ENCODE data around the gene CFI.

The CFI gene

DNA sequence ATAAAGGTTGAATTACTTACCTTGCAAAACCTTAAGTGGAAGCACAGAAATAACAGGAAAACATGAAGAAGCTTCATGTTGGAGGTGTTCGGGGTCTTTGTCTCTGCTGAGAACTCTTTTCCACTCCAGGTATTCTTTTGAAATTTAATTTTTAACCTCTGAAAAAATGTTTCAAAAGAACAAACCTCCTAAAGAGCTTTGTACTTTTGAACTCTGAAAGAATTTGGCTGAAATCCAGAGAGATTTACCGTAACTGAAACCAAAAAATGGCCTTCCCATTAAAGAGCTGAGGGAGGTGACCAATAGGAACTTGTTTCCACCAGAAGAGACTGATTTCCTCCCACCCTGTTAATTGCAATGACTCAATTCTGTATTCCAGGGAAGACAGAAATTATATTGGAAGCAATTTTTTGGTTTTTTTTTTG lies at the start of gene CFI:
Gene CFI (minus strand): TSS at position 105 of the 425 bp plus-strand sequence. CDS start 28 bp downstream, at position 77.
- no peak for DNase-seq

DNA sequence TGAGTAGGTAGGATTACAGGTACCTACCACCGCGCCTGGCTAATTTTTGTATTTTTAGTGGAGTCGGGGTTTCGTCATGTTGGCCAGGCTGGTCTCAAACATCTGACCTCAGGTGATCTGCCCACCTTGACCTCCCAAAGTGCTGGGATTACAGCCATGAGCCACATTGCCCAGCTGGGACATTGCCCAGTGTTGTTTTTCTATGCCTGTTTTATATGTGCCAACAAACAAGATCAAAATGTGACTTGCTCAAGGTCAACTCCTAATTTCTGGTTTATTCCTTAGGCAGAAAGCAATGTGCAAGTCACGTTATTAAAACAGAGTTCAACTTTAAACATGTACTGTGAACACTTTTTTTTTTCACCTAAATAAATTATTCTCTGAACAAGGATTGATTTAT lies 48.8 kb upstream of the CFI start:
- DNase-seq: no peak

DNA sequence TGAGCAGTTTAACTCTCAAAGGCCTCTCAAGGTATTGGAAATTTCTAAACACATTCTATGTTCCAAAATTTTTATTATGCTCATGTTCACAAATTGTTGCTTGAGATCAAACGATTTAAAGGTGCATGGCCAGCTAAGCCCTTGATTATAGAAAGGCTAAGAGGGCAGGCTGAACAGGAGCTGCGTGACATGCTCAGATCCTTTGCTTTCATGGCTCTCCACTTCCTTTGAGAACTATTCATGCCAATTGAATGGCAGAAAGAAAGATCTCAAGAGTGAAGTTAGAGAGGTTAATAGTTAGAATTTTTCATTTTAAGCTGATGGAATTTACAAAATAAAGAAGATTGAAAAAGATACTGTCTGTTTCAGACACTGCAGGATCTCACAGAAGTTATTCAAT lies 46.7 kb upstream of the CFI start:
- DNase-seq: no peak

DNA sequence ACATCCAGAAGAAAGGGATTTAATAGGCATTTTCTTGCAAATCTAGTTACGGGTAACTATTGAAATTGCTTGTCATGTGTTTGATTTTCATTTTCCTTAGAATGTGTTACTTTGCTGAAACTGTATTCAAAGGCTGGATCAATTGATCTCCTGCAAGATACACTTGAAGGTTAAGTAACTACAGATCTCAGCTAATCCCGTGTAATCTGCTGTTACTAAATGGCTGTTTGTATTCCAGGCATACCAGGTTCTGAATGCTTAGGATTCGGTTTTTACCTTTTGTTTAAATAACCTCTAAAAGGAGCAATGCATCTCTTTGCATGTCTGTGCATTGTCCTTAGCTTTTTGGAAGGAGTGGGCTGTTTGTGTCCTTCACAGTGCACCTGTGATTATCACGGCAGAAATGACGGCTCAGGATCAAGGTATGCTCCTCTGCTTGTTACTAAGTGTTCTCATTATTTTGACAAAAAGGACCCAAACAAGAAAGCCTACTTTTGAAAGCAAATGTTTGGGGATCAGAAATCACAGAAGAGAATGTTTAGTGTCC lies 46.2 kb upstream of the CFI start, which contains the start of gene LRIT3:
Gene LRIT3 (plus strand): TSS at position 212 of the 547 bp plus-strand sequence. CDS start 95 bp downstream, at position 307.
- no peak for DNase-seq

DNA sequence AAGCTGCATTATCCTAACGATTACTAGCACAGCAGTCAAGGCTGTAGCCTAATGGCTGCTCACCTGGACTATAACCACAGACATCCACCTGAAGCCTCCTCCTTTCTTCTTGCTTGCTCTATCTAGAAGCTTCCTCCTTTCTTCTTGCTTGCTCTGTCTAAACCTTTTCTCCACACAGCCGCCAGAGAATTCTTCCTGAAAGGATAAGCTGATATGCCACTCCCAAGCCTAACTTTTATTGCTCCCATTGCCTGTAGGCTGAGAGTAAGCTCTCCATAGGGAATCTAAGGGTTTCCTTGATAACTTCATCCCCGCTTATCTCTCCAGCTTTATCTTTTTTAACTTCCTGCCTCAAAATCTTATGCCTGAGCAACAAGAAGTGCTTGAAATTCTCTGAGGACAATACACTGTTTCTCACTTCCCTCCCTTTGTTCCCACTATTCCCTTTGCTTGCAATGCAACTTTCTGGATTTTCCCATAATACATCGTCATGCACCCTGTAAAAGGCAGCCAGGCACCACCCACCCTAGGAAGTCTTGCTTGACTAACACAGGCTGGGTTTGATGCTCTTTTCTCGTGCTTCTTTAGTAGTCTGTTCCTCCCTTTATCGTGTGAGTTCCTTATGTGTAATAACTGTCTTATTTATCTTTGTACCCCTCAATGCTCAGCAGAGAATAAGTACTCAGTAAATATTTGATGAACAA lies 44.7 kb upstream of the CFI start:
- DNase-seq: no peak

DNA sequence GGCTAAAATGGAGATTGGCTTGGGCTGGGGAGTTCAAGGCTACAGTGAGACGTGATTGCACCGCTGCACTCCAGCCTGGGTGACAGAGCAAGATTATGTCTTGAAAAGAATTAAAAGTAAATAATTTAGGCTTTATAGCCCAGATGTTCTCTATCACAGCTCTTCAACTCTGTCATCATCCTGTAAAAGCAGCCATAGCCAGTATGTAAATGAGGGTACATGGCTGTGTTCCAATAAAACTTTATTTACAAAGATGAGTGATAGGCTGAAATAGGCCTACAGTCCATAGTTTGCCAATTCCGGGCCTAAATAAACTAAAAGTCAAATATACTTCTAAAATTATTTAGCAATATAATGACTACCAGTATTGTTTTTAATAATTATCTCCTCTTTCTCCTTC lies 35.2 kb upstream of the CFI start:
- no peak for DNase-seq

DNA sequence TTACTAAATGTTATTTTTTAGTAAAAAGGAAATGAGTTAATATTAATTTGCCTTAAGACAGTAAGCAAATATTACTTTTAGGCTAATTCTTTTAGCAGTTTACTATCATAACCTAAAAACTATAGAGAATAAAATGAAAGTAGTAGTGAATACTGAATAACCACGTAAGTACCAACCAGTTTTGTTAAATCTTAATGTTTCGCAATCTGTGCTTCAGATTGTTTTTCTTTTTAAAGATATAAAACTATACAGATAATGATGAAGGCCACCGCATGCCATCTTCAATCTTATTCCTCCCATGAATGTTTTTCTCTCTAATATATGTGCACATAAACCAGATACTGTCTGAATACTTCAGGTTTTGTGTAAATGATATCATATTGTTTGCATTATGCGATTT lies 32.0 kb upstream of the CFI start:
- no peak for DNase-seq

DNA sequence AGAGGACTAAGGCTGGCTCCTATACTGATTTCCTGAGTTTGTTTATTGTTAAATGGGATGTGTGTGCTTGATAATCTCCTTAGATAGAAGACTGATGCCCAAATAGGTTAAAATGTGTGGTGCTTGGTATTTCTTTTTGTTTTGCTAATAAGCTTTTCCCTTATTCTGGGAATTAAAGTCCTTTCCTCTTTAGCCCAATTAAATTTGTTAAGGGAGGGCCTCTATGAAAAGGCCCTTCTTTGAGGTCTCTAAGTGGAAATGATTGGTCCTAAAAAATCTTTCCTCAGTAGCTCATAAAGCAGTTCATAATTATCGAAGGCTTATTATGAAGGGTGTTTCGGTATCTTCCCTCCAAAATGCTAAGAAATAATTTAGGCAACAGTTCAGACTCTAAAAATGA lies 25.9 kb upstream of the CFI start, which contains the start of gene RRH:
Gene RRH (plus strand): TSS at position 301 of the 400 bp plus-strand sequence. CDS start 56 bp downstream, at position 357.
- DNase-seq: no peak

DNA sequence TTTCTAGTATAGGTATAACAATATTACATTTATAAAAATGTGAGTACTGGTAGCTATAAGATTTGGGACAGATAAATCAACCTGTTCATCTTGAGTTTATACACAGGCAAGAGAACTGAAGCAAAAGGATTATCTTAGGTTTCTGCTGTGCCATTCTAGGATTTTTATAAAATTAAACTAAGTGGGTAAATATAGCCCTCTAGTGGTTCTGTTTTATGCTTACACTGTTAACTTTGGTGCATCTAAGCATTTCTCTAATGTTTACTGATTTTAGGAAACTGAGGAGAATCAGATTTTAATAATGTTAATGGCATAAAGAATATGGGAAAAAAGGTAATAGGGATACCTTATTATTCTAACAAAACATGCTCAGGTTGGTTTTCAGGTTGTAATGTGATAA lies 24.9 kb upstream of the CFI start:
- DNase-seq: no peak

DNA sequence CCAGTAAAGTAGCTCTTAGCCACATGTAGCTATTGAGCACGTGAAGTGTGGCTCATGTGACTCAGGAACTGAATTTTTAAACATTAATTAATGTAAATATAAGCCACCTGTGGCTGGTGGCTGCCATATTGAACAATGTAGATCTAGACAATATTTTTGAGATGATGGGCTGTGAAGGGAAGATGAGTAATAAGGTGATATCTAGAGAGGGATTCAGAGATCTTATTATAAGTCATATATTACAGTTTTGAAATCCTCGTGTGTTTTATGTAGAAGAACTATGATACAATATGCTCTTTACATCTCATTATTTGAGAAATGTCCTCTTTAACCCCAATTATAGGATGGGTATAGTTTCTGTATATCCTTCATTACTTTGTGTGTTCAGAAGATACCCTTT lies 19.4 kb upstream of the CFI start:
- no peak for DNase-seq

DNA sequence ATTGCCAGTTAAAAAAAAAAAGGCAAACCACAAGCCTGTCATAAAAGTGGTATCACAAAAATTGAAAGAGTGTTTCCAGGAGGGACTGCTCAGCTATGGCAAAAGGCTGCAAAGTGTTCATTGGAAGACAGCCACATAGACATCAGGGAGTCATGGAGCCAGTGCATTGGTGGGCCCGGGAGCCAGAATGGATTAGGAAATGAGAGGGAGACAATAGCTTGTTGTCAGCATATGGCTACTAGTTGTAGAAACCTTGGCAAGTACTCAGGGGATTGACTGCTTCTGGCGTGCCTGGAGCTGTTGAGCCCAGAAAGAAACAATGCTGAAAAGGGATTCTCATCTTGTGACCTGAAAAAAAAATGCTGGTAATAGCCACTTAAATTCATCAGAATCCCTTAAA lies 18.8 kb upstream of the CFI start:
- no peak for DNase-seq

DNA sequence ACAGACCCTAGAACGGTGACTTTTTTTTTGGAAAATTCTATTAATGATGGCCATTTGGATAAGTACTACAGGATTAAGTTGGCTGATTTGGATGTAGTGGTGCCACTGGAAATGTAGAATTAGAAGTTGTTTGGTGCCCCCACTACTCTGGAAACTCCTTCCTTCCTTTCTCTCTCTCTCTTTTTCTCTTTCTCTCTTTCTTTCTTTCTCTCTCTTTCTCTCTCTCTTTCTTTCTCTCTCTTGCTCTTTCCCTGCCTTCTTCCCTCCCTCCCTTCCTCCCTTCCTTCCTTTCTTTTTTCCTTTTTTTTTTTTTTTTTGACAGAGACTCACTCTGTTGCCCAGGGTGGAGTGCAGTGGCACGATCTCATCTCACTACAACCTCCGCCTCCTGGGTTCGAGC lies 16.5 kb upstream of the CFI start:
- no peak for DNase-seq

DNA sequence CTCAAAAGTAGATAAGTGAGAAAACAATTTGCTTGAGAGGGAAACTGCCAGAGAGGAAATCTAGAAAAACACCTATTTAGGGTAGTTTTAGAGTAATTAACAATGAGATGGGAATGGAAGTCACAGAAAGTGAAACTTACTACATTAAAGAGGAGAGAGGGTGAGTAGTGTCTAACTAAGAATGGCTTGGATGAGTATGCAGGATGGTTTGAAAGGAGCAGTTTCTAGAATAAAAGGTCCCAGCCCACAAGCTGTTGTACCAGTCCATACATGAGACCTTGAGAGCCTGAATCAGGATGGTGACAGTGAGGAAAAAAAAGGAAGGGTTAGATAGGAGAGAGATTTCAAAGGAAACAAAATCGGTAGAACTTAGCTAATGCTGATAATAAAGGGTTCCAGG lies 15.1 kb upstream of the CFI start:
- no peak for DNase-seq

DNA sequence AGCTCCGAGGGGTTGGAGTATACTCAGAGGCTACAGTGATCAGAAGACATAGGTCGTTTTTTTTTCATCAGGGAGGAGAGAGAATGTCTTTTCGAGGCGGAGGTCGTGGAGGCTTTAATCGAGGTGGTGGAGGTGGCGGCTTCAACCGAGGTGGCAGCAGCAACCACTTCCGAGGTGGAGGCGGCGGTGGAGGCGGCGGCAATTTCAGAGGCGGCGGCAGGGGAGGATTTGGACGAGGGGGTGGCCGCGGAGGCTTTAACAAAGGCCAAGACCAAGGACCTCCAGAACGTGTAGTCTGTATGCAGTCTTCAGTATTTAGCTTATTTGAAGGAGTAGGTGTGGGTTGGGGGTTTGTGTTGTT lies 14.3 kb upstream of the CFI start:
- DNase-seq: no peak

DNA sequence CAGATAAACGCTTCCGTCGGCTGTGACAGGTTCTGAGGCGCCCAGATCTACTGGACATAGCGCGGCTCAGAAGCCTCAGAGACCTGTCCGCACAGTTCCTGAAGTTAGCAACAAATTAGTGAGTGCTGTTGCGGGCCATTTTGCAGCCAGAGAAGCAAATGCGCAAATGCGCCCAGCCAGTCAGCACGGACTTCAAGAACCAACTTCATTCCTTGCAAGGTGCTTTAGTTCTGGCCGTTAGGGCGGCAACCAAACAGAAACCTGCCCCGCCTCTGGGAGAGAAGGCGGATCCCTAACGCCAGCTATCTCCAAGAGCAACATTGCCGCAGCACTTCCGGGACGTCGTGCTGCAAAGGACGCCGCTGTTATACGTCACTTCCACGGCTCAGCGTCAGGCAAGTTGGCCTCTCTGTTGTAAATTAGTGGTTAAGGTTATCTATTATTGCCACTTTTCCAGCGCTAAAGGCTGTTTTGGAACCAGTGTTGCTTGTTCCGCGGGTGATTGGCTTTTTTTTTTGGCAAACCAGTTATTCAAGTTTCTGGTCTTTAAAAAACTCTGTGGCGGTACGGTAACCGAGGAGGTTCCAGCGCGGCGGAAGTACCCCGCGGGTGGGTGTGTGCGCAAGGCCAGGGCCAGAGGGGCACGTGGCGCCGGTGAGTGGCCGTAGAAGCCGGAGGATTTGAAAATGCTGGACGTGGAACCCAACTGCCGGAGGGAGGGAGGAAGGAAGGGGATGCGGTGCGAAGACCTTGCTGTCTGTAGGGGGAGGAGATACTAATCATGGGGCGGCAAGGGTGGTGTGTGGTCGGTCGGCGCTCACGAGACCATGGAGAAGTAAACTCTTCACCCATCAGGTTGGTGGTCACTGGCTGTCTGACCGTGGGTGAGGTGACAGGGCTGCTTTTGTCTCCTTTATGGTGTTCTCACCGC lies 13.6 kb upstream of the CFI start, which contains the start of gene GAR1:
Gene GAR1 (plus strand): TSS at position 612 of the 931 bp plus-strand sequence. CDS start 403 bp downstream, outside the sequence.
- DNase-seq: peak; percentile 89

DNA sequence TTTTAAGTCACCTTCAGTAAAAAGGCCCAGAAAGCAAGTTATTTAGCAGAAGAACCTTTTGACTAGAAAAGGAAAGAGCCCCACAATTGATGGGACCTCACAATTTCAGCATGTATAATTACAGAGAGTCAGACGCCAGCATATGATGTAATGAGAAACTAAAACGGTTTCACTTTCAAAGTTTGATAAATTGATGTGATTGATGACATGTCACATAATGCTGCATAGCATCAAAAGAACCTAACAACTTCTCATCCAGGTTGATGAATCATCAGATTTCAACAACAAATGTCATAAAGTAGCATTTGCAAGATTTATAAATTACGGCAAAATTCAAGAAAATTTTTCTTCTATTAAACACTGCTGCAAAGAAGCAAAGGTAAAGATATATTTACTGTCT lies 9.9 kb upstream of the CFI start:
- DNase-seq: no peak

DNA sequence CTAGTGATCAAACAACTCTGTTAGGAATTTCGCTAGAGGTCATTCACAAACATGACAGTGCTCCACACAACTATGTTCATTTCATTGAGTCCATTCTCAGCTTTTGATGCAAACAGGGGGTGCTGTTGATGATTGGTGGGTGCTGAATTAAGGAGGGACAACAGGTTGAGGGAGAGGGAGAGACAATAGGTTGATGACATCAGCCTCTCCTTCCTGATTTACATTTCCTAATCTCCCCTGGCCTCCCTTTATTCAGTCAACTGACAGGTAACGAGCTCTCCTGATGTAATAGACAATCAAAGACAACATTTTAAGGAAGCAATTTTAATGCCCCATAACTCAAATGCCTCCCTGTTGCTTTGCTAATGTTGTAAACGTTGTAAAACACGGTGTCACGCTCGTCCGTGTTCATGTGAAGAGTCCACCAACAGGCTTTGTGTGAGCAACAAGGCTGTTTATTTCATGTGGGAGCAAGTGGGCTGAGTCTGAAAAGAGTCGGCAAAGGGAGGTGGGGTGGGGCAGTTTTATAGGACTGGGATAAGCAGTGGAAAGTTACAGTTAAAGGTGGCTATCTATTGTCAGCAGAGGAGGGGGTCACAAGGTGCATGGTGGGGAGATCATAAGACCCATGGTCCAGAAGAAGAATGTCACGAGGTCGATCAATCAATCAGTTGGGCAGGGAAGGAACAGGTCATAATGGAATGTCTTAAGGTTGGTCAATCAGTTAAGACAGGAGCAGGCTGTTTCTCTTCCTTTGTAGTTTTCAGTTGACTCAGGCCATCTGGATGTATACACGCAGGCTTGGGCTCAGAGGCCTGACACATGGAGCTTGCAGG lies 9.0 kb upstream of the CFI start:
- DNase-seq: no peak

DNA sequence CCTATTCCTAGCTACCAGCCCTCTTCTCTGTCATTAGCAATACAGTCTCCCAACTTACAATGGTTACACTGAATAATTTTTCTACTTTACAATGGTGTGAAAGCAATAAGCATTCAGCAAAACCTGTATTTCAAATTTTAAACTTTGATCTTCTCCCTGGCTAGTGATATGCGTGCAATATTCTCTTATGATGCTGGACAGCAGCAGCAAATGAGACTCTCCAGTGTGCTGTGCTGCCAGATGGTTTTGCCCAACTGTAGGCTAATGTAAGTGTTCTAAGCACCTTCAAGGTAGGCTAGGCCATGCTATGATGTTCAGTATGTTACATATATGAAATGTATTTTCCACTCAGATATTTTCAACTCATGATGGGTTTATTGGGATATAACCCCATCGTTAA lies 7.9 kb upstream of the CFI start:
- no peak for DNase-seq

DNA sequence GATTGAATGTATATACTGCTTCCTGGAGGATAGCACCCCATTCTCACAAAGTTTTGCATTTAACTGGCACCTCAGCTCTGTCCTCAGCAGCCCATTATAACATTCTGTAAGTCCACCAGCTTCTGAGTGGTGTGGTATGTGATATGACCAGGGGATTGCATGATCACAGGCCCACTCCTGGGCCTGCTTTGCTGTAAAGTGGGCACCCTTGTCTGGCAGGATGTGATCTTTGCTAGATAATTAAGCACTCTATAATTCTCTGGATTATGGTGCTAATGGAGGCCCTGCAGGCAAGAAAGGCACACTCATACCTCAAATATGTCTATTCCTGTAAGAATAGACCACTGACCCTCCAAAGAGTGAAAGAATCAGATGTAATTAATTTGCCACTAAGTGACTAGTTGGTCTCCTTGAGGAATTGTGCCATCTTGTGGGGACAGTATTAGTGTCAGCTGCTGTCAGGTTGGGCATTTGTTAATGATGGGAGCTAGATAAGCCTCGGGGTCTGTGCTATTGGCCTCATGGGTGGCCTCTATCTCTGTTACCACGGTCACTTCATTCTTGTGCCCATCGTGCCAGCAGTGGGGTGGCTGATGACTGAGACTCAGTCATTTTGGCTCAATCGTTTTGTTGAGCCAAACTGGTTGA lies 2.2 kb upstream of the CFI start:
- DNase-seq: peak; percentile 13

DNA sequence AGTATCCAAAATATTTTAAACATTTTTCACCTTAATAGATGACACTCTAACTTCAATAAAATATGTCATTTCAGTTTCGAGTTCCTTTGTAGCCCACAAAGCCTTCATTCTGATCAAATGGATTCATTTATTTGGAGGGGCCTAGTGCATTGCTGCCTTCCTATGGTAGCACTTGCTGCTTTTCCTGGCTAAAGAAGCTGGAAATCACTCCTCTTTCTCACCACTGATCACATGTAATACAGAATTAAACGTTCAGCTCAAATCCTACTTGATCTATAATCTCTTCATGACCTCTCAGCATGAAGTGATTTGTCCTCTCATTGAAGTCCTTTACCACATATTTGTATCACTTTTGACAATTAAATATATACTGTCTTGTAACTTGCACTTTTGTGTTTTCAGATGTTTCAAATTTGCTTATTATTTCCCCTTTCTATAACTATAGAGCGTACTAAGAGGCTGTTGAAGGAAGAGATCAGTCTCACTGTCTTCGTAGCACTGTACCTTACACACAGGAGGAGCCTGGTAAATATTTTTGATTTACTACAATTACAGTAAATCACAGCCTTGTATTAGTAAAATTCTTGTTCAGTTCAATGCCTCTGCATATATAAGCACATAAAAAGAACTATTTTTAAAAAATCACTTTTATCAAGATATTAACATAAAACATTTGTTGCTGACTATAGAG lies 555 bp downstream of the CFI start:
- DNase-seq: no peak

DNA sequence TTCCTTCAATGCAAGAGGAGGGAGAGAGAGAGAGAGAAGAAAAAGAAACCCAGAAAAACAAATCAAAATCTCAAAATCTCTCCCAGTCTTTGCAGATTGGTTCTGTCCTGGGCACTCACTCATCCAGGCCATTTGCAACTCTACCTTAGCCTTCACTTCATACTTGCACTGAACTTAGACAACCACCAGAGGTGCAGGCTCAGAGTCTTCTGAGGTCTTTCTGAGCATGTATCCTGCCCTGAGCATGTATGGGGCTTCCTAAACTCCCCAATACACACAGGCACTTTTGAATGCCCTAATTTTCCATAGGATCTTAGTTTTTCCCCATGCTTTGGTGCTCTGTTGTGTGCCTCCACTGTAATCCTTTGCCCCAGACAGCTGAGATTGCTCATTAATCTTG lies 2.9 kb downstream of the CFI start:
- DNase-seq: no peak

DNA sequence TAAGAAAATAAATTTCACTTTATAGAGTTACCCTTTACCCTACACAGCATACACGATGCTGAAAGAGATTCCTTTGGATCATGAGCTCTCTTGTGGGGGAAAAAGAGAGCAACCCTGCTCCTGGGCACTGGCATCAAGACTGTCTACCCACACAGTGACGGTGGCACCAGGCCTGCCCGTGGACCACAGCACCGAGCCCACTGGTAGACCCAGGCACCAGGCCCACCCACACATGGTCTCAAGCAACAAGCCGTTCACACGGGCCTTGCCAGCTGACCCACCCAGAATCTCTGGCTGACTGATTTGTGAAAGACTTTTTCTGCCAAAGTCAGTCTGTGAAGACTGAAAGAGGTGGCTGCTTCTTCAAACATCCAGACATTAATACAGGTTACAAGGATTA lies 6.7 kb downstream of the CFI start:
- no peak for DNase-seq

All from NCI-H345 (cell line).